ENCODE results near the gene ERFE.
"Not testable (repeated sequence)": the region's sequence is repeated elsewhere in the genome, so short reads cannot be mapped to it uniquely, and the experiment has no call there.

ERFE gene, protein sequence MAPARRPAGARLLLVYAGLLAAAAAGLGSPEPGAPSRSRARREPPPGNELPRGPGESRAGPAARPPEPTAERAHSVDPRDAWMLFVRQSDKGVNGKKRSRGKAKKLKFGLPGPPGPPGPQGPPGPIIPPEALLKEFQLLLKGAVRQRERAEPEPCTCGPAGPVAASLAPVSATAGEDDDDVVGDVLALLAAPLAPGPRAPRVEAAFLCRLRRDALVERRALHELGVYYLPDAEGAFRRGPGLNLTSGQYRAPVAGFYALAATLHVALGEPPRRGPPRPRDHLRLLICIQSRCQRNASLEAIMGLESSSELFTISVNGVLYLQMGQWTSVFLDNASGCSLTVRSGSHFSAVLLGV

DNA sequence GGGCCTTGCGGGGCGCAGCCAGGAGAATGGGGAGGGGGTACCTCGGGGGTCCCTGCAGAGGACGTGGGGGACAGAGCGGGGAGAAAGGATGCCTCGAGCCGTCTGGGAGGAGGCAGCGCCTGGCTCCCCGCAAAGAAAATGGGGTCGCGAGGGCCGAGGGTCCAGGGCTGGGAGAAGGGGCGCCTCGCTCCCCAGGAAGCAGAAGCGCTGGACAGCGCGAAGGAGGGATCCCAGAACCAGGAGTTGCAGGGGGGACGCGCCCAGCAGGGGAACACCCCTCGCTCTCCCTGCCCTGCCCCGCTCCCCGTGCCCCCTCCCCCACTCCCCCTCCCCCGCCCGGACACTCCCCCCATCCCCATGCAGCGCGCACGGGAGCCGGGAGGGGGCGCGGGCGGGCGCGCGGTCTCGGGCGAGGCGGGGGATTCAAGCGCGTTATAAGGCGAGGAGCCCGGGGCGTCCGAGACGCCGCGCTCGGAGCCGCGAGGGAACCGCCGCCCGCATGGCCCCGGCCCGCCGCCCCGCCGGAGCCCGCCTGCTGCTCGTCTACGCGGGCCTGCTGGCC lies at the start of gene ERFE:
Gene ERFE (plus strand): TSS at position 462 of the 562 bp plus-strand sequence. CDS start 38 bp downstream, at position 500.
- in situ Hi-C loops (cut with HindIII; ENCODE audit: low sequenced_read_pairs): no loop called here

- in situ Hi-C loops (cut with HindIII; ENCODE audit: low sequenced_read_pairs): no loop called here
These were observed 45.2 kb upstream of the ERFE start for GRCh38 chr2:238113611-238114010.

DNA sequence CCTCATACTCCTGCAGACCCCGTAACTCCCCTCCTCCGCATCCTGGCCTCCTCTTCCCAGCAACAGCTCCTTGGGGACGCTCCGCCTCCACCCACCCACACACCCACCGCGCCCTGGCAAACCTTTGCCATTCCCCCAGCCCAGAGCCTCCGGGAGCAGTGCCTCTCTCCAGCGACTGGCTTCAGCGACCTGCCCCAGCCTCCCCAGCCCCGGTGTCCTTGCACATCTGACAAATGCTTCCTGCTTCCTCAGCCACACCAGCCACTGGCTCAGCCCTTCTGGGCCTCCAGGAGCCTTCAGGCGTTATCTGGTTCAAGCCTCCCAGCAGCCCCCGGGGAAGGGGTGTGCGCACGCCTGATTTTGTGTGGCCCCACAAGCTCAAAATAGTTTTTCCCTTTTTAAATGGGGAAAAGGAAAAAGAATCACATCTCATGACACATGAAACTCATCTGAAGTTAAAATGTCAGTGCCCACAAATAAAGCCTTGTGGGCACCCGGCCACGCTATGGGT lies 44.4 kb upstream of the ERFE start:
- in situ Hi-C loops (cut with HindIII; ENCODE audit: low sequenced_read_pairs): no loop called here

DNA sequence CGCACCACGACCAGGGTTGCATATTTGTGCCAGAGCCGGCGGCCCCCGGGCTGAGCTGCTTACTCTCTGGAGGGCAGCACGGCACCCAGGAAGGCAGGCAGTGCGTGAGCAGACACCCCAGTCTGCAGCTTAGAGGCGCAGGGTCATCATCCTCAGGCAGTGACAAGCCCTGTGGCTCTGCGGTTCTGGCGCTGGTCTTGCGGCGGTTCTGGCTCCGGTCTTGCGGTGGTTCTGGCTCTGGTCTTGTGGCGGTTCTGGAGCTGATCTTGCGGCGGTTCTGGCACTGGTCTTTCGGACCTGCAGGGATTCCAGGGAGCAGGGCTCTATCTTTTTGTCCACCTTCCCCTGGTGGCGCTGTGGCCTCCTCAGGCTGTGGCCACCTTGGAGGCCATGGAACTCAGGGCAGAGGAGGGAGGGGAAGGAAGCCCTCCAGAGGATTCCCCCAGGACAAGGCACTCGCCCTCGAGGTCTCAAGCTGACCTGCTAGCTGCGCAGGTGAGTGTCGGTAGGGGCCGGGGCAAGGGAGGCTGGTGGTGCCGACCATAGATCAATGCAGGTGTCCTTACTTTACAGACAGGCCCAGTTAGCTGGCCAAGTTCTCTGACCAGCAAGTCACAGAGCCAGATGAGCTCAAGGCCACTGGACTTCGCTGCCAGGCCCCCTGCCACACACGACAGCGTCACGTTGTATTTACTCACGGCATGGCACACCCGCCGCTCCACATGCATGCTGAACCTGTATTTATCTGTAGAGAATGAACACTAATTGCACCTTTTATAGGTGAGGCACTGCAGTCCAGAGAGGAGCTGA lies 43.7 kb upstream of the ERFE start:
- in situ Hi-C loops (cut with HindIII; ENCODE audit: low sequenced_read_pairs): no loop called here

GRCh38 chr2:238115709-238116108 lies 43.1 kb upstream of the ERFE start:
- in situ Hi-C loops (cut with HindIII; ENCODE audit: low sequenced_read_pairs): not testable (repeated sequence)

- in situ Hi-C loops (cut with HindIII; ENCODE audit: low sequenced_read_pairs): no loop called here
These were observed 42.2 kb upstream of the ERFE start for GRCh38 chr2:238116298-238117198.

- in situ Hi-C loops (cut with HindIII; ENCODE audit: low sequenced_read_pairs): no loop called here
These were observed 41.3 kb upstream of the ERFE start for GRCh38 chr2:238117199-238118154.

GRCh38 chr2:238119756-238120462 lies 38.9 kb upstream of the ERFE start:
- in situ Hi-C loops (cut with HindIII; ENCODE audit: low sequenced_read_pairs): no loop called here

DNA sequence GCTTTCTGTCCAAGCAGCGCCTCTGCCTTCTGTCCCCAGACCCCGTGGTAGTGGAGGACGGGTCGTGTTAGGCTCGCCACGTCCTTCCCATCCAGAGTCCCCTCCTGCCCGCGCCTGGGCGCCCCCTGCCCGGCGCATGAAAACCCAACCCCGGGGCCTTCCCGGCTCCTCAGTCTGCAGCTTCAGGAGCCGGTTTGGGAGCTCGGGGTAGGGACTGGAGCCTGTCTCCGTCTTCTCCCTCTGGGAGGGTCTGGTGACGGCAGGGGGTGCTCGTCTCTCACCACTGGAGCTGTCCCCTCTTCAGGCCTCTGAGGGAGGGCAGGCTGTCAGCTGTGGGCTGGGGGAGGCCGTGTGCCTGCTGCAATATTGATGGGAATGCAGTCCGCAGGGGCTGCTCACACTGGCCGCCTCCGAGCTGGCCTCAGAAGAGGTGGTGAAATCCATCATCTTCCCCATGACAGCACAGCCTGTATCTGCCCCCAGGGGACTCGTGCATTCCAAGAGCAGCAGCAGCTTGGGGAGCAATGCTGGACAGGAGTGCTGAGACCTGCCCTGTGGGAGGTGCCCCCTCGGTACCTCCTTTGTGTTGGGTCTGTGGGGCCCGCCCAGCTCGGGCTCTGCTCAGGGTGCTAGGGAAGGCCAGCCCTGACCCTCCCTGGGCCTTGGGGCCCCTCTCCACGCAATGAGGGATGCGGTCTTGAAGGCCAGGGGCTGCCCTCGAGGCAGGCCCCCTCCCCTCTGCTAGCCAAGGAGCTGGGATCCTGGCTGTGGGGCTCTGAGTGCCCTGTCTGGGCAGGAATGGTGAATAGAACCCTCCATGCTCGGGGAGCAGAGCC lies 38.1 kb upstream of the ERFE start:
- in situ Hi-C loops (cut with HindIII; ENCODE audit: low sequenced_read_pairs): no loop called here

DNA sequence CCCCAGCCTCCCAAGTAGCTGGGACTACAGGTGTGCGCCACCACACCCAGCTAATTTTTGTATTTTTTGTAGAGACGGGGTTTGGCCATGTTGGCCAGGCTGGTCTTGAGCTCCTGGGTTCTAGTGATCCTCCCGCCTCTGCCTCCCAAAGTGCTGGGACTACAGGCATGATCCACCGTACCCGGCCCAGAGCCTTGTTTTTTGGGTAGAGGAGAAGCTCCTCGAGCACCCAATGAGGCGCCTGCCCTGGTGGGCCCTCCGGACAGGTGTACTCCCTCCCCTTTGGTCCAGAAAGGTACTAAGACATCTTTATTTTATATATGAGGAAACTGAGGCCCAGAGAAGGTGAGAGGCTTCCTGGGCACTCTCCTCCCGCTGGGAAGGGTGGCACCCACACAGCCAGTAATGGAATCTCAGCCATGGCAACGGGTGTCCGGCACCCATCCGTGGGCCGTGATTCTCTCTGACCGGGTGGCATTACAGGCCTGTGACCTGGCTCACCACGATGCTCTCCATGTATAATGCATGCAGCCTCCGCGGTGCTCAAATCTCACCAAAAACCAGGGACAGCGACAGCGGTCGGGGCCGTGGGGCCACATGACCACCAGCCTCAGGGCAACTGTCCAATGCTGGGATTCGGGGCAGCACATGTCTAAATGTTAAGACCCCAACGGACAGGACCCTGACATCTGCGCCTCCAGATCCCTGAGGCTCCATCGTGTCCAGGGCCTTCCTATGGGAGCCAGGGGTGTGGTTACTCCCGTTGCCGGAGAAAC lies 37.1 kb upstream of the ERFE start:
- in situ Hi-C loops (cut with HindIII; ENCODE audit: low sequenced_read_pairs): no loop called here

DNA sequence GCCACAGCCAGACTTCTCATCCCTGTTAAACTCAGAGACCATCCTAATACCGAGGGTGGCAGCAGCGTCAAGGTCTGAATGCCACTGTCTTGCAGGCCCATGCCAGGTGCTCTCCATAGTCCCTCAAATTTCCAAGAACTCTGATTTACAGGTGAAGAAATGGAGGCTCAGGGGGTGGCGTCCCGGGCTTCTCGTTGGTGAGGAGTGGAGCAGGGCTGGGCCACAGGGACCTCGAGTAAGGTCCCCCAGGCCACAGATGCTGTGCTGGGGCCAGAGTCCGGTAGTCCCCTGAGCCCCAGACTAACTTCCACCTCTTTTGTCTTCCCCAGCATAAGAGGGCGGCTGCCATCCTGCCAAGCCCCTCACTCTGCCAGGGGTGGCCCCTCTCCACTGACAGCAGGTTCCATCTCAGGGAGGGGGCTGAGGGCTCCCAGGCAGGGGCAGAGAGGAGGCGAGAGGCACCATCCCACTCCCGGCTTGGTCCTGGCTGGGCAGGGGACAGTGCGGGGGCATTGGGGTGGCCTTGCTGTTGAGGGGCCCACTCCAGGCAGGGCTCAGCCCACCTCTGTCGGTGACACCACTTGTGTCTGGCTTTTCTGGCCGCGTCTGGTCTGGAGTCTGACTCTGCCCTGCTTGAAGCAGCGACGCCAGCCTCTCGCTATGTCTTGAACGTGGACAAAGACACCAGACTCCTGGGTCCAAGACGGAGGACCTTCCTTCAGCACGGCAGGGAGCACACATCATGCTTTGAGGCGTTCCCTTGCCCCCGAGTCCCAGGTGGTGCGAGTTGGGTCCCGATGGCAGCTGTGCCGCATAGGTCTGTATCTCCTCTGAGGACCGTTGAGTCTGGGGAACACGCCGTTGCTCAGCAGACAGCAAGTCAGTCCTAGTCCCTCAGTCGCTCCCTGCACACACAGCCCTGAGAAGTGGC lies 36.2 kb upstream of the ERFE start:
- in situ Hi-C loops (cut with HindIII; ENCODE audit: low sequenced_read_pairs): no loop called here

DNA sequence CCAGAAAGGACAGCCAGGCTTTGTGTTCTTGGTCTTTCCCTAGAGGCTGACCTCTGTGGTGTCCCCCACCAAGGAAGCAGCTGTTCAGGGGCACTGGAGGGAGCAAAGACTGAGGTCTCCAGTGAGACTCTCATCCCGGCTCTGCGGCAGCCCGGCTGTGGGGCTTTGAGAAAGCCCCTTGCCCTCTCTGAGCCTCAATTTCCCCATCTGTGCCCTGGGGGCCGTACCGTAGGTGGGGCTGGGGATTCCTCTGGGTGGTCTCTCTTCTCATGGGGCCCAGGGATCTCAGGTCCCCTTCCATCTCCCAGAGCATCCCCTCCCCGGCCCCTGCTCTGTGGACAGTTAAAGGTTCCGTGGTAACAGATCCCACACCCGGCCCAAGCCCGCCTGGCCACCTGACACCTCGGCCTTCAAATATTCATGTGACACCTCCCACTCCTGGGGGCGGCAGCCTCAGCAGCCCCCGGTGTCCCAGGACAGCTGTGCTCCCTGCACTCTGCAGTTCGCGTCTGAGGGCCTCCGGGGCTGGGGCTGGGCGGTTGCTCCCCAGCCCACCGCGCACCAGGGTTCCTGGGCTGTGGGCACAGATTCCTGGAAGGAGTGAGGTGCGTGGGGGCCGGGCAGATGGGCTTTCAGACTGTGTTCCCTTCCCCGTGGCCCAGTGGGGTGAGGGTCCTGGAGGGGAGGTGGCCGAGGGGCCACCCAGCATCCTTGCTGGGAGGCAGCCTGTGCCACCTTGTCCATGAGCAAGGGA lies 35.4 kb upstream of the ERFE start:
- in situ Hi-C loops (cut with HindIII; ENCODE audit: low sequenced_read_pairs): no loop called here

DNA sequence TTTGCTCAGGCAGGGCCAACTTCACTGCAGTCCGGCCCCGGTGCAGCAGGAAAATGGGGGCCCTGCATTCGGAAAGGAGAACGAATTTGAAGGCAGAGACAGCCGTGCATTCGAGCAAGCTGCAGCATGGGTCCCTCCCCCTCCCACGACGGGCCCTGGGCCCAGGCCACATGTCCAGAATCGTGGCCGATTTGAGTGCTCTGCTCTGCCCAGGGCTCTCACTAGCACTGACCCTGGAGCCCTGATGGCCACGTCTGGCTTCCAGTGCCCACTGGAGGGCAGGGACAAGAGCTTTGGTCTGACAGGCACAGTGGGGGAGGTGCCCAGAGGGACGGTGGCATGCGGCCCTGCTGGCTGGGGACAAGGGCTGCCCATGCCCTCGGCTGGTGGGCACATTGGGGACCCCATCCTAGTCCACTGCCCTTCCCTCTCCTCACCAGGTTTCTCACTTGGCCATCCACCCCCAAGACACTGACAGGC lies 34.7 kb upstream of the ERFE start:
- in situ Hi-C loops (cut with HindIII; ENCODE audit: low sequenced_read_pairs): no loop called here

DNA sequence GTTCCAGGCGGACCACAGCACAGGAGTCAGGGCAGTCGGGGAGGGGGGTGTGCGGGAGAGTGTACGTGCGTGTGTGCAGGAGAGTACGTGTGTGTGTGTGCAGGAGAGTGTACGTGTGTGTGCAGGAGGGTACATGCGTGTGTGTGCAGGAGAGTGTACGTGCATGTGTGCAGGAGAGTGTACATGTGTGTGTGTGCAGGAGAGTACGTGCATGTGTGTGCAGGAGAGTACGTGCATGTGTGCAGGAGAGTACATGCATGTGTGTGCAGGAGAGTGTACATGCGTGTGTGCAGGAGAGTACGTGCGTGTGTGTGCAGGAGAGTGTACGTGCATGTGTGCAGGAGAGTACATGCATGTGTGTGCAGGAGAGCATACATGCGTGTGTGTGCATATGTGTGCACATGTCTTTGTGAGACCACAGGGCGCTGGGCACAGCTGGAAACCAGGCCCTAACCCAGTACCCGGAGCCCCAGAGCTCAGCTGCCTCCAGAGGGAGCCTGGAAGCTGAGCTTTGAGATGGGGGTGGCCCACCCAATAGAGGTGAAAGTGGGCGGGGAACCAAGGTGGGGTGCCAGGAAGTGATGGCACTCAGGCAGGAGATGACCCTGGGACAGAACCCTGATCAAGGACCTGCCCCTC lies 34.2 kb upstream of the ERFE start:
- in situ Hi-C loops (cut with HindIII; ENCODE audit: low sequenced_read_pairs): no loop called here

Data from endothelial cell of hepatic sinusoid (primary cell).